Measurements from ENCODE around the gene SMAP2.

The SMAP2 gene

GRCh38 chr1:40409467-40409866 lies 35.9 kb downstream of the SMAP2 start:
- Histone ChIP-seq H3K79me1 (replicated peaks; ENCODE audit: low read length, poor library complexity, severe bottlenecking) (peaks cover 19% of the 10 kb centered on the region), H4K91ac (ENCODE audit: low read length) (no peak overlapping the region), H2BK5ac (ENCODE audit: low read depth, low read length, poor library complexity, severe bottlenecking) (no peak overlapping the region), H3K4me1 (ENCODE audit: control insufficient read depth, insufficient read depth, low read depth, low read length) (no peaks in the 10 kb centered on the region), H3K18ac (ENCODE audit: low read depth in 1 of 2, low read length in 2 of 2) (no peak overlapping the region), H3K14ac (ENCODE audit: low read length in 2 of 2) (no peak overlapping the region), H3K9me3 (ENCODE audit: control insufficient read depth, low read length) (no peaks in the 10 kb centered on the region), H2AK5ac (ENCODE audit: low read length, severe bottlenecking) (no peak overlapping the region), H3K36me3 (ENCODE audit: control insufficient read depth in 1 of 2, insufficient read depth in 2 of 2, low read depth in 1 of 2, low read length in 2 of 2) (peaks cover 0 to 41% of the 10 kb centered on the region in 2 experiments), H3K4me2 (ENCODE audit: low read length, poor library complexity, severe bottlenecking) (no peak overlapping the region), H3K9ac (ENCODE audit: low read length) (no peak overlapping the region), H4K8ac (ENCODE audit: low read length) (no peak overlapping the region), H2BK15ac (ENCODE audit: low read depth, poor library complexity, severe bottlenecking) (no peak overlapping the region), H2BK120ac (ENCODE audit: low read depth, low read length) (no peak overlapping the region), H3K4me3 (ENCODE audit: insufficient read depth in 1 of 2, low read depth in 1 of 2, low read length in 2 of 2) (no peak overlapping the region), H3K27ac (ENCODE audit: low read length, poor library complexity, severe bottlenecking) (no peak overlapping the region), H2BK12ac (ENCODE audit: low read length in 2 of 2) (no peak overlapping the region), H3K23ac (ENCODE audit: low read length in 2 of 2) (no peak overlapping the region), H3K4ac (ENCODE audit: low read depth in 1 of 2, low read length in 2 of 2) (no peak overlapping the region), H3K27me3 (ENCODE audit: control insufficient read depth in 1 of 2, insufficient read depth in 1 of 2, low read length in 2 of 2) (no peaks in the 10 kb centered on the region), H2AFZ (ENCODE audit: low read depth, low read length) (no peak overlapping the region)
- no peak for DNase-seq
- 77% methylated on average over 4 of the region's 4 CpGs for WGBS

GRCh38 chr1:40411294-40411693 lies 37.8 kb downstream of the SMAP2 start:
- Histone ChIP-seq H3K4me2 (ENCODE audit: low read length, poor library complexity, severe bottlenecking) (no peak overlapping the region), H3K9ac (ENCODE audit: low read length) (no peak overlapping the region), H3K9me3 (ENCODE audit: control insufficient read depth, low read length) (no peaks in the 10 kb centered on the region), H3K4me3 (ENCODE audit: insufficient read depth in 1 of 2, low read depth in 1 of 2, low read length in 2 of 2) (no peak overlapping the region), H4K91ac (ENCODE audit: low read length) (no peak overlapping the region), H2AK5ac (ENCODE audit: low read length, severe bottlenecking) (no peak overlapping the region), H3K4me1 (ENCODE audit: control insufficient read depth, insufficient read depth, low read depth, low read length) (no peaks in the 10 kb centered on the region), H3K27ac (ENCODE audit: low read length, poor library complexity, severe bottlenecking) (no peak overlapping the region), H3K18ac (ENCODE audit: low read depth in 1 of 2, low read length in 2 of 2) (no peak overlapping the region), H2BK15ac (ENCODE audit: low read depth, poor library complexity, severe bottlenecking) (no peak overlapping the region), H3K36me3 (ENCODE audit: control insufficient read depth in 1 of 2, insufficient read depth in 2 of 2, low read depth in 1 of 2, low read length in 2 of 2) (peaks cover 8 to 59% of the 10 kb centered on the region in 2 experiments), H2AFZ (ENCODE audit: low read depth, low read length) (no peak overlapping the region), H3K27me3 (ENCODE audit: control insufficient read depth in 1 of 2, insufficient read depth in 1 of 2, low read length in 2 of 2) (no peaks in the 10 kb centered on the region), H2BK5ac (ENCODE audit: low read depth, low read length, poor library complexity, severe bottlenecking) (no peak overlapping the region), H3K79me1 (replicated peaks; ENCODE audit: low read length, poor library complexity, severe bottlenecking) (peaks cover 14% of the 10 kb centered on the region), H3K4ac (ENCODE audit: low read depth in 1 of 2, low read length in 2 of 2) (no peak overlapping the region), H3K23ac (ENCODE audit: low read length in 2 of 2) (no peak overlapping the region), H3K14ac (ENCODE audit: low read length in 2 of 2) (no peak overlapping the region), H2BK12ac (ENCODE audit: low read length in 2 of 2) (no peak overlapping the region), H2BK120ac (ENCODE audit: low read depth, low read length) (no peak overlapping the region), H4K8ac (ENCODE audit: low read length) (no peak overlapping the region)
- no peak for DNase-seq
- WGBS, result 96% methylated on average over 2 of the region's 5 CpGs

GRCh38 chr1:40411843-40412242 lies 38.3 kb downstream of the SMAP2 start:
- no peak overlapping the region for H2AFZ ChIP-seq (ENCODE audit: low read depth, low read length)
- 100% methylated on average over 1 of the region's 2 CpGs for WGBS

GRCh38 chr1:40413527-40414252 lies 40.2 kb downstream of the SMAP2 start:
- DNase-seq, result no peak
- H3K27me3 ChIP-seq (ENCODE audit: control insufficient read depth in 1 of 2, insufficient read depth in 1 of 2, low read length in 2 of 2), result no peaks in the 10 kb centered on the region
- H3K4me3 ChIP-seq (ENCODE audit: insufficient read depth in 1 of 2, low read depth in 1 of 2, low read length in 2 of 2), result no peak overlapping the region
- H3K9me3 ChIP-seq (ENCODE audit: control insufficient read depth, low read length), result no peaks in the 10 kb centered on the region
- H2BK15ac ChIP-seq (ENCODE audit: low read depth, poor library complexity, severe bottlenecking), result no peak overlapping the region
- H3K9ac ChIP-seq (ENCODE audit: low read length), result no peak overlapping the region
- peaks cover 15 to 79% of the 10 kb centered on the region in 2 experiments for H3K36me3 ChIP-seq (ENCODE audit: control insufficient read depth in 1 of 2, insufficient read depth in 2 of 2, low read depth in 1 of 2, low read length in 2 of 2)
- no peak overlapping the region for H3K18ac ChIP-seq (ENCODE audit: low read depth in 1 of 2, low read length in 2 of 2)
- no peak overlapping the region for H3K4ac ChIP-seq (ENCODE audit: low read depth in 1 of 2, low read length in 2 of 2)
- H2BK12ac ChIP-seq (ENCODE audit: low read length in 2 of 2), result no peak overlapping the region
- no peak overlapping the region for H4K8ac ChIP-seq (ENCODE audit: low read length)
- H3K4me2 ChIP-seq (ENCODE audit: low read length, poor library complexity, severe bottlenecking), result no peak overlapping the region
- 95% methylated on average over 6 of the region's 6 CpGs for WGBS
- H4K91ac ChIP-seq (ENCODE audit: low read length), result no peak overlapping the region
- H3K27ac ChIP-seq (ENCODE audit: low read length, poor library complexity, severe bottlenecking), result no peak overlapping the region
- no peak overlapping the region for H2AFZ ChIP-seq (ENCODE audit: low read depth, low read length)
- H2AK5ac ChIP-seq (ENCODE audit: low read length, severe bottlenecking), result no peak overlapping the region
- H2BK5ac ChIP-seq (ENCODE audit: low read depth, low read length, poor library complexity, severe bottlenecking), result no peak overlapping the region
- no peak overlapping the region for H3K23ac ChIP-seq (ENCODE audit: low read length in 2 of 2)
- H3K79me1 ChIP-seq (replicated peaks; ENCODE audit: low read length, poor library complexity, severe bottlenecking), result peaks cover 7% of the 10 kb centered on the region
- H3K4me1 ChIP-seq (ENCODE audit: control insufficient read depth, insufficient read depth, low read depth, low read length), result no peaks in the 10 kb centered on the region
- H3K14ac ChIP-seq (ENCODE audit: low read length in 2 of 2), result no peak overlapping the region
- H2BK120ac ChIP-seq (ENCODE audit: low read depth, low read length), result no peak overlapping the region

More at GRCh38 chr1:40411843-40412242, 38.3 kb downstream of the SMAP2 start:
- Histone ChIP-seq H4K91ac (ENCODE audit: low read length) (no peak overlapping the region), H4K8ac (ENCODE audit: low read length) (no peak overlapping the region), H2BK15ac (ENCODE audit: low read depth, poor library complexity, severe bottlenecking) (no peak overlapping the region), H3K4me1 (ENCODE audit: control insufficient read depth, insufficient read depth, low read depth, low read length) (no peaks in the 10 kb centered on the region), H3K9me3 (ENCODE audit: control insufficient read depth, low read length) (no peaks in the 10 kb centered on the region), H3K79me1 (replicated peaks; ENCODE audit: low read length, poor library complexity, severe bottlenecking) (peaks cover 14% of the 10 kb centered on the region), H3K27ac (ENCODE audit: low read length, poor library complexity, severe bottlenecking) (no peak overlapping the region), H3K18ac (ENCODE audit: low read depth in 1 of 2, low read length in 2 of 2) (no peak overlapping the region), H3K4me2 (ENCODE audit: low read length, poor library complexity, severe bottlenecking) (no peak overlapping the region), H3K27me3 (ENCODE audit: control insufficient read depth in 1 of 2, insufficient read depth in 1 of 2, low read length in 2 of 2) (no peaks in the 10 kb centered on the region), H2AK5ac (ENCODE audit: low read length, severe bottlenecking) (no peak overlapping the region), H3K36me3 (ENCODE audit: control insufficient read depth in 1 of 2, insufficient read depth in 2 of 2, low read depth in 1 of 2, low read length in 2 of 2) (peaks cover 14 to 65% of the 10 kb centered on the region in 2 experiments), H3K23ac (ENCODE audit: low read length in 2 of 2) (no peak overlapping the region), H2BK12ac (ENCODE audit: low read length in 2 of 2) (no peak overlapping the region), H2BK120ac (ENCODE audit: low read depth, low read length) (no peak overlapping the region), H3K4ac (ENCODE audit: low read depth in 1 of 2, low read length in 2 of 2) (no peak overlapping the region), H3K14ac (ENCODE audit: low read length in 2 of 2) (no peak overlapping the region), H3K9ac (ENCODE audit: low read length) (no peak overlapping the region), H2BK5ac (ENCODE audit: low read depth, low read length, poor library complexity, severe bottlenecking) (no peak overlapping the region), H3K4me3 (ENCODE audit: insufficient read depth in 1 of 2, low read depth in 1 of 2, low read length in 2 of 2) (no peak overlapping the region)
- no peak for DNase-seq

All from mesenchymal stem cell (in vitro differentiated cells and primary cell).